ENCODE data around the gene DIAPH3. TPM values are rescaled to one million over a fixed set of nuclear protein-coding genes. Genes with fewer than 3 reads are reported as not detected.

DIAPH3 gene
- total and polyA plus RNA-seq, 2 of the 8 experiments (the other 6 are each of a cell fraction or from before 2014, with no cell fraction given) = 8.0 to 30.8 TPM

- no peak overlapping the region for H3K9ac ChIP-seq (replicated peaks in 1 of 4; ENCODE audit: extremely low read depth in 1 of 4, low read depth in 3 of 4, low read length in 3 of 4)
- no peak overlapping the region for H4K5ac ChIP-seq (ENCODE audit: insufficient read length, low read depth, low read length)
- TF ChIP-seq RBBP5 (IDR thresholded peaks at IDR 0.05; ENCODE audit: borderline replicate concordance, low read depth, low read length) = no peak
- no peak for TF ChIP-seq MAFK (IDR thresholded peaks at IDR 0.05; ENCODE audit: low read depth, low read length)
- no peak for TF ChIP-seq EGR1 (IDR thresholded peaks at IDR 0.05; ENCODE audit: borderline replicate concordance, low read depth, low read length)
- TF ChIP-seq ZNF274 (IDR thresholded peaks at IDR 0.05; ENCODE audit: borderline replicate concordance, extremely low read depth, low read length) = no peak
- TF ChIP-seq, protein P1, sequence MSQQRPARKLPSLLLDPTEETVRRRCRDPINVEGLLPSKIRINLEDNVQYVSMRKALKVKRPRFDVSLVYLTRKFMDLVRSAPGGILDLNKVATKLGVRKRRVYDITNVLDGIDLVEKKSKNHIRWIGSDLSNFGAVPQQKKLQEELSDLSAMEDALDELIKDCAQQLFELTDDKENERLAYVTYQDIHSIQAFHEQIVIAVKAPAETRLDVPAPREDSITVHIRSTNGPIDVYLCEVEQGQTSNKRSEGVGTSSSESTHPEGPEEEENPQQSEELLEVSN (IDR thresholded peaks at IDR 0.05) = no peak
- no peak for TF ChIP-seq SIRT6 (IDR thresholded peaks at IDR 0.05; ENCODE audit: low read length)
- no peak for TF ChIP-seq GABPA (IDR thresholded peaks at IDR 0.05; ENCODE audit: borderline replicate concordance, insufficient read depth, low read length)
- no peak for TF ChIP-seq KDM5A (IDR thresholded peaks at IDR 0.05; ENCODE audit: low read length)
- TF ChIP-seq TAF7 (optimal IDR thresholded peaks at IDR 0.05; ENCODE audit: borderline replicate concordance, low read depth, low read length) = no peak
- TF ChIP-seq TEAD4 (IDR thresholded peaks at IDR 0.05; ENCODE audit: low read depth, low read length) = no peak
- H2BK15ac ChIP-seq (ENCODE audit: low read length) = no peak overlapping the region
- DNase-seq (ENCODE audit: low read depth in 1 of 2, low spot score in 2 of 2) (no peak), FAIRE-seq (no peak)
- H3K79me2 ChIP-seq (ENCODE audit: control insufficient read depth in 1 of 2, insufficient read depth in 2 of 2, low read length in 2 of 2) = no peaks in the 10 kb centered on the region
- H3K27me3 ChIP-seq (replicated peaks in 1 of 4; ENCODE audit: control insufficient read depth in 3 of 4, extremely low read depth in 1 of 4, insufficient read depth in 3 of 4, low read length in 3 of 4) = 0 out of 7 replicates have a peak, but pooled peaks cover 0 to 2% (median 0%) of the 10 kb centered on the region in 4 experiments
- ChIA-PET CTCF (ENCODE audit: partially characterized antibody) (interaction anchor here (1.1 to 2.0 kb wide), 4 partner anchors 13 to 247 kb away, joined by 4 to 5 read pairs (median 4); no protein-coding TSS in a partner anchor), POLR2A (ENCODE audit: partially characterized antibody) (no interaction called here)
- no peak overlapping the region for H3K27ac ChIP-seq (ENCODE audit: low read depth, low read length)
- no peaks in the 10 kb centered on the region for H3K79me1 ChIP-seq (ENCODE audit: low read depth, low read length)
- no peak overlapping the region for H2AK5ac ChIP-seq (ENCODE audit: low read depth, low read length)
- H4K8ac ChIP-seq (ENCODE audit: extremely low read depth, insufficient read depth, low read length) = no peak overlapping the region
- H3K4ac ChIP-seq (replicated peaks; ENCODE audit: insufficient read length, low read depth, low read length) = no peak overlapping the region
- H3K4me3 ChIP-seq (ENCODE audit: extremely low read depth in 1 of 4, insufficient read depth in 2 of 4, low read depth in 3 of 4, low read length in 4 of 4) = no peak overlapping the region
- H3K23ac ChIP-seq (ENCODE audit: insufficient read length) = no peak overlapping the region
- H3K36me3 ChIP-seq (ENCODE audit: control insufficient read depth in 2 of 4, insufficient read depth in 4 of 4, low read length in 3 of 4) = no peaks in the 10 kb centered on the region
- no peaks in the 10 kb centered on the region for H4K20me1 ChIP-seq (replicated peaks in 1 of 2; ENCODE audit: control insufficient read depth in 1 of 2, insufficient read depth in 2 of 2, low read length in 2 of 2)
- H3K14ac ChIP-seq (ENCODE audit: insufficient read length) = no peak overlapping the region
- H2BK12ac ChIP-seq (ENCODE audit: low read depth, low read length) = no peak overlapping the region
- H3K23me2 ChIP-seq (ENCODE audit: low read depth, low read length) = peaks cover 2% of the 10 kb centered on the region; the same call in 1 of the 2 replicates
- H3K9me3 ChIP-seq (ENCODE audit: insufficient read depth in 2 of 2, low read depth in 1 of 2, low read length in 1 of 2) = no peaks in the 10 kb centered on the region
- no peak overlapping the region for H2BK5ac ChIP-seq (ENCODE audit: low read depth, low read length)
- no peak overlapping the region for H2BK120ac ChIP-seq (replicated peaks; ENCODE audit: low read depth, low read length)
- H2BK20ac ChIP-seq (ENCODE audit: low read length) = no peak overlapping the region
- H3K56ac ChIP-seq (replicated peaks; ENCODE audit: insufficient read length, low read depth, low read length) = no peak overlapping the region
- H3K18ac ChIP-seq (ENCODE audit: extremely low read depth, low read length) = no peak overlapping the region
- H4K91ac ChIP-seq (replicated peaks; ENCODE audit: insufficient read length, low read length) = no peak overlapping the region
- no peak overlapping the region for H3K4me2 ChIP-seq (ENCODE audit: insufficient read depth in 1 of 2, low read depth in 2 of 2, low read length in 2 of 2)
- H3K4me1 ChIP-seq (replicated peaks in 1 of 4; ENCODE audit: control insufficient read depth in 3 of 4, insufficient read depth in 4 of 4, low read length in 3 of 4) = 0 out of 7 replicates have a peak, but pooled peaks cover 0 to 2% (median 0%) of the 10 kb centered on the region in 4 experiments
- H2AFZ ChIP-seq (ENCODE audit: low read length) = no peak overlapping the region
- 96% methylated on average over 1 of the region's 1 CpG; no CpG with 5 or more reads in 1 of the 2 experiments for WGBS, 2 experiments (ENCODE audit: extremely low coverage in 1 of 2, insufficient coverage in 1 of 2, insufficient read length in 1 of 2, insufficient replicate concordance in 2 of 2, low coverage in 1 of 2, low lambda C conversion rate in 2 of 2, missing lambda C conversion rate in 1 of 2)
Measured at GRCh38 chr13:59638404-59638803, 525.3 kb downstream of the DIAPH3 start.

All from H1 (cell line).